HG03342 (cell line): ENCODE measurements around the gene AOC1.
A peak's percentile ranks its signal among the peaks of the same experiment; 100 is the strongest.
"Not testable (repeated sequence)": the region's sequence is repeated elsewhere in the genome, so short reads cannot be mapped to it uniquely, and the experiment has no call there.

Experiments
- ATAC-seq: cut with Tn5 transposase; IDR thresholded peaks from one replicate; pipeline ENCODE4 v1.9.1; 2021; ENCODE audit warnings: mild to moderate bottlenecking, moderate library complexity; ENCODE audit not compliant: unreplicated experiment

Gene AOC1

DNA sequence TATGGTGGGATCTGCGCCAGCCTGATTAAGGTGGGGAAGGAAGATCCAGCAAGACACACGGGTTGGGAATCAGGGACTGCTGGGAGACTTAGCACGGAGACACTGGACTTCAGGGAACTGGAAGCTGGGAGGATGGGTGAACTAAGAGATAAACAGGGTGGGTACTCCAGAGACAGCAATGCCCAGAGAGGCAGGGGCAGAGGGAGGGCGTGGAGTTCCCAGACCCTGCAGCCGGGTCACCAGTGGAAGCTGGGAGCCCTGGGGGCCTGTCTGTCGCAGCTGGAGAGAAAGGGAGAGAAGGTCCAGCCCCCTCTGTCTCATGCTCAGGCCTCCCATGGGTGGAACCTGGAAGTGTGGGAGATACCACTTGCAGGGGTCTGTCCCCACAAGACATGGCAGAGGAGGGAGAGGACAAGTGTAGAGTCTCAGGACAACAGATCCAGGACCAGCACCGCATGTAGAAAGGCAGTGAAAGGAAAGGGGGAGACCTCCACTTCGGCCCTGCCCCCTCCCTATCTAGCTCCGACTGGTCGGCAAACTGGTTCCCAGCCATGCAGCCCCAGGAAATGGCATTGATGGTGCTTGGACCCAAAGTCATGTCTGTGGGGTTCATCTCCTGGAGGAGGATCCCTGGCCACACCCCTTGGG is 44.4 kb downstream of the AOC1 start:
- no peak for ATAC-seq

DNA sequence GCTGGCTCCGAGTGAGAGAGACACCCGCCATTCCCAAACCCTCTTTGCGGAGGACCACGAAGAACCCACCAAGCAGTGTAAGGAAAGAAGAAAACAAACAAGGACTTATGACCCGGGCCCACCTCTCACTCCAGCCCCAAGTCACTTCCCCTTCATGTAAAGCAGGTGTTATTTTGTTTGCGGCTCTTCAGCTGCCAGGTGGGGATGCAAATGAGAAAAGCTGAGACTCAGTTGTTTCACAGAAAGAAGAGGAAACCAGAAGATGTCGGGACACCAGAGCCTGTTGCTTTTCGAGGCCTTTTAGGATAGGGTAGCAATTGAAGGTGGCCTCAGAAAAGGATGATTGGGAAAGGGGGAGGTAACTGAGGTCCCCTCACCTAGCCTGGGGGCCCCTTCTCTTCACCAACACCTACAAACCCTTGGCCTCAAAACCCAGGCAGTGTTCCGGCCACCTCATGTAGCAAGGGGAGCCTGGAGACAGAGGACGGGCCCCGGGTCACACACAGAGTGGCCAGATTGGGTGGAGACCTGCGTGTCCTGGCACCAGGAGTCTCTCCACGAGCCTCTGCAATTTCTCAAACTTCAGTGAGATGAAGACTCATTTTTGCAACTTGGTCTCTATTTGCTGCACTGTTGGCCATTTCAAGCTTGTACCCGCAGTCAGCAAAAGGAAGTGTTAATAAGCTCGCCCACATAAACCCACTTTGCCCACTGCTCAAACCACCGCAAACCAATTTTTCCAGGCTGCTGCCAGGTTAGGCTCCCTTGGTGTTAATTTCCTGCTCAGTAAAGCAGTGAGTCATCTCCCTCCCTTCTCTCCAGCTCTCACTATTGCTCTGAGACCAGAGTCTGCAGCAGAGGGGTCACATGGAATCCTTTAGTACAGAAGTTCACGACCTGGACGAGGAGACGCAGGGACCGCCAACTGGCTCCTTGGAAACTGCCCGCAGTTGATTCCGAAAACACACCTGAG is 45.5 kb downstream of the AOC1 start:
- ATAC-seq: peak; percentile 68

DNA sequence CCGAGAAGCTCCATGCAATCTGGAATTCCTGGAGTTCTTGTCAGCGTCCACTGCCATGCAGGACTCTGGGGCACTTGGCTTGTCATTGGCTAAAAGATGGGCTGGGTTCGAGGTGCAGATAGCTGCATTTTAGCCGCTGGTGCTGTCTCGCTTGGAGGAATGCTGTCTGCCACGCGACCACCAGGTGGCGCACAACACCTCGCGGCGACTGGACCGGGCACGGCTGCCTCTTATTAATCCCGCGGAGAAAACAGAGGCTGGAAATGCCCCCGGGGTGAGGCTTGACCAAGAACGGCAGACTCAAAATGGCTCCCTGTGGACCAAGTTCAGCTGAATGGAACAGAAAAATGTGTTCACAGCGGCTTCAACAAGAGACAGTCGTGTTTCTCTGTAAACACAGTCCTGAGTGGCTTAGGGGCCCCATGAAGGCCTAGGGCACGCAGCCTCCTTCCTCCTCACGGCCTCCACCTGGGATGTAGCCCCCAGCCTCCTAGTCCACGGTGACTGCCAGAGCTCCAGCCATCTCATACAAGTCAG is 46.2 kb downstream of the AOC1 start:
- ATAC-seq: peak; percentile 68

DNA sequence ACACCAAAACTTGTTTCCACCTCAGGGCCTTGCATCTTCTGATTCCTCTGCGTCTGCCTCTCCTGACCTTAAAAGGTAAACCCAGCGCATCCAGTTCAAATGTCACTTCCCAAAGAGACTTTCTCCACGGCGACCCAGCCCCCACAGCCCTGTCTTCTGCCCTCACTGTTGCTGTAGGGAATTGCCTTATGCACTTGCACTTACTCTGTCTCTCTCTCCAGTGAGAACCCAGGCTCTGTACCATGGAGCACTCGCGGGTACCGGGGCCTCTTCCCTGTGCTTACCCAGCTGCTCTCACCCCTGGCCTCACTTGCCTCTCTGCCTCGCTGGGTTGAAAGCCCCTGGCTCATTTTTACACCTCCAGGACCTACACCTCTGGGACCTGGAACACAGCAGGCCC is 48.4 kb downstream of the AOC1 start:
- no peak for ATAC-seq

DNA sequence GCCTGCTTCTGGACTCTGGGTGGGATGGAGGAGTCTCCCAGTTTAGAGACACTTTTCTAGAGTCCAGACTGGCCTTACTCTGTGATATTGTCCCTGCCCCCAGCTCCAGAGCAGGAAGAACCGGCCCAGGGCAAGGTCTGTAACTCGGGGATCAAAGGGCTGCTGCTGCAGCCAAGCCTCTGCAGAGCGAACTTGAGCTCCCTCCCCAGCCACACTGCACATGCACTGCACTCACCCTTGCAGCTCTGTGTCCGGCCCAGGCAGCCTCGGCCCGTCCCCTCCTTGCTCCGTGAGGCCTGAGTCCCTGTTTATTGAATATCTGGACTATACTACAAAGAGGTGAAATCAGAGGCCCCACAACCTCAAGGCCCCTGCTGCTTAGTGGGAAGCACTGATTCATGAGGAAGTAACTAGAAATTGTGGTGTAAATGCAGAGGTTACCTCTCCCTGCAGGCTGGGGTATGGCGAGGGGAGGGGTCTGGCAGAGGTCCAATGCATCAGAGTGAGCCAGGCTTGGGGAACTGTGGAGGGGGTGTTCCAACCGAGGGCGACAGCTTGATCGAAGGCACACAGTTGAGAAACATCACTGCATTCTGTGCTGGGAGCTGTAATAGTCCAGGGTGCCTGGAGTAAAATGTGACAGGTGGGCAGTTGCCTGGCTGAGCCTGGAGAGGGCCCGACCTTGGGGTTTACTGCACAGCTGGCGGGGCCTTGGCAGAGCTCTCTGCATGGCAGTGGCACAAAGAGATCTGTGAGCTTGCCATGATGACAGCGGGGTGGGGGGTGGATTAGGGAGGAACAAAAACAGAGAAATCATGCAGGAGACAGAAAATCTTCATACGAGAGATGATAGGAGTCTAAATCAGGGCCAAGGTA is 49.1 kb downstream of the AOC1 start:
- ATAC-seq: no peak

DNA sequence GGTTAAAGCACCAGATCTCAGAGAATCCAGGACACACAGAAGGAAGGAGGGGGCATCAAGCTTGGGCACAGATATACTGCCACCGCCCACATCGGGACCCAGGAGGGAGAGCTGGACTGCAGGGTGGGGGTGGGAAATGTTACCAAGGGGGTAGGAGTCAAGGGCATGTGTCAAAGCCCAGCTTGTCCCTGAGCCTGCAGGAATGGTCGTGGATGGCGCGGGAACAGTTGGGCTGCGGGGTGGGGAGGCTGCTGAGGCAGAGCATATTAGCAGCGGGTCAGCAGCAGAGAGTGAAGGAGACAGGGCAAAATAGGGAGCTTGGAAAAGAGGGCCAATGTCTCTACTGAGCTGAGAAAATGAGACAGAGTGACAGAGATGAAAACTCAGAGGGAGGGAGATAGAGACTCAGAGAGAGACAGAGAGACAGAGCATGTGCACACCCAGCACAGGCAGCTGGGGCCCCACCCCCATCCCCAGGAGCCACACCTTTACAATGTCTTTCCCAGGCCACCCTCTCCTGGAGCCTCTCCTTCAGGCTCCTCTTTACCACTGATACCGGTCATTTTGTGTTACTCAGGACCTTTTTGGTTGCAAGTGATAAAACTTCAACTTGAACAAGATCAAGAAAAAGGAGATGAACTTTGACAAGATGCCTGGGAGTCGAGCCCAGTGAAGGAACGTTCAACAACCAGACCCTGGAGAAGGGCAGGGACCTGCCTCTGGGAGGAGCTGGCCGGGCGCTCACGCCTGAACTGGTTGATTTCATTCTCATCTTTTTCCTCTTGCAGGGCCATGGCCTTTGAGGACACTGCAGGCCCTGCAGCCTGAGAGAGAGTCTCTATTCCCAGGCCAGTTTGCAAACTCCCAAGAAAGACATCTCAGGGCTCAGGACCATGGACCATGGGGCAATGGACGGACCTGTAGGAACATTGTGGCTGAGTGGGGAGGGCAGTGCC is 50.0 kb downstream of the AOC1 start:
- ATAC-seq: no peak

DNA sequence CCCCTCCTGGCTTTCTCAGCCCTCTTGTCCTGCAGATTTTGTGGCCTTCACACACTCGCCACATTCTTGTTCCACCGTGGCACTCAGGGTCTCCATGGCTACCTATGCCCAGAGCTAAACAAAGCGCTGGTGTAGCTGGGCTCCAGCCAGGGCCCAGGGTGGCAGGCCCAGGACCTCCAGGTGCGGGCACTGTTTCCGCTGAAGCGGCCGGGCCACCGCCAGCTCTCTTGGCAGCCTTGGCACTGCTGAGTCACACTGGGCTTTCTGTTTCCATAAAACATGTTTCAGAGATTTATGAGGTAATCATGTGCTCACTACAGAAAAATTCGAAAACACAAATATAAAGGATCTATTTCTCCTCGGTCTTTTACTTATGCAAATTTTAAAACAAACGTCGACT is 51.3 kb downstream of the AOC1 start:
- ATAC-seq: no peak

DNA sequence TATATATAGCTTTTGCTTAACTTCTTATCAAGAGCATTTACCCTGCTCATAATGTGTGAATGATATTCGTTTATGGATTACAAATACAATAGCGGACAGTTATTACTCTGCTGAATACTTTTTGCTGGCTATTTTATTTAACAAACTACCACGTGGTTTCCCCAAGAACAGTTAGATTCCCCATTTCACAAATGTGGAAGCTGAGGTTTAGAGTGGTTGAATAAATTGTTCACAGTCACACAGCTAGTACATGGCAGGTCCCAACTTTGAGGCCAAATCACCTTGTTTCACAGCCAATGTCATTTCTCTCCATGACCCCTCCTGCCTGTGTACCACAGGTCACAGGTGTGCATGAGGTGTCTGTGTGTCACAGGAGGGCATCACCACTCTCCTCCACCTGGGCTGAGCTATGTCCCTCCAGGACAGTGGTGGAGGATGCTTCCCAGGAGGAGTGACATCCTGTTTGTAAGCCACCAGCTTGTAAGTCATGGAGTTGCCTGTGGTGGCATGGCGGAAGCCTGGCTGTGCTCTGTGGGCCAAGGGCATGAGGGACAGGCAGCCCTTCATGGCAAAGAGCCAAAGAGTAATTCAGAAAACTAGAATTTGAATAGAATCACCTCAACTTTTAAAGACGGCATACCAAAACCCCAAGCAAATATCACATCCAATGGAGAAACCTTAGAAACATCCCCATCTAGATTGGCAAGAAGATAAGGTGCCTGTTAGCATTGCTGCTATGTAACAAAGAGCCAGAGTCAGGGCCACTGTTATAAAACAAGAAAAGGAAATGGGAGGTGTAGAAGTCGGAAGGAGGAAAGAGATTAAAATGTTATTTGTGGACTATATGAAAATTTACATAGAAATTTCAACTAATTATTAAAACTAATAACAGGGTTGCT is 51.9 kb downstream of the AOC1 start:
- ATAC-seq: no peak

DNA sequence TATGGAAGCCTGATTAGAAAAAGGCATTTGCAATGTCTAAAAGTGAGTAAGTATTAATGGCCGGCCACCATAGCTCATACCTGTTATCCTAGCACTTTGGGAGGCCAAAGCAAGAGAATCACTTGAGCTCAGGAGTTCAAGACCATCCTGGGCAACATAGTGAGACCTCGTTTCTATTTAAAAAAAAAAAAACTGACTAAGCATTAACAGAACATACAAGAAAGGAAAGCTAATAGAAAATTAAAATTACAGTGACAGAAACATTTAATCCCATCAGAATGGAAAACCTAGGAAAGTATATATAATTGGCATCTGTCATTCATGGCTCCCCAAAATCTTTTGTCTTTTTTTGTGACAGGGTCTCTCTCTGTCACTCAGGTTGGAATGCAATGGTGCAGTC is 55.9 kb downstream of the AOC1 start:
- no peak for ATAC-seq

DNA sequence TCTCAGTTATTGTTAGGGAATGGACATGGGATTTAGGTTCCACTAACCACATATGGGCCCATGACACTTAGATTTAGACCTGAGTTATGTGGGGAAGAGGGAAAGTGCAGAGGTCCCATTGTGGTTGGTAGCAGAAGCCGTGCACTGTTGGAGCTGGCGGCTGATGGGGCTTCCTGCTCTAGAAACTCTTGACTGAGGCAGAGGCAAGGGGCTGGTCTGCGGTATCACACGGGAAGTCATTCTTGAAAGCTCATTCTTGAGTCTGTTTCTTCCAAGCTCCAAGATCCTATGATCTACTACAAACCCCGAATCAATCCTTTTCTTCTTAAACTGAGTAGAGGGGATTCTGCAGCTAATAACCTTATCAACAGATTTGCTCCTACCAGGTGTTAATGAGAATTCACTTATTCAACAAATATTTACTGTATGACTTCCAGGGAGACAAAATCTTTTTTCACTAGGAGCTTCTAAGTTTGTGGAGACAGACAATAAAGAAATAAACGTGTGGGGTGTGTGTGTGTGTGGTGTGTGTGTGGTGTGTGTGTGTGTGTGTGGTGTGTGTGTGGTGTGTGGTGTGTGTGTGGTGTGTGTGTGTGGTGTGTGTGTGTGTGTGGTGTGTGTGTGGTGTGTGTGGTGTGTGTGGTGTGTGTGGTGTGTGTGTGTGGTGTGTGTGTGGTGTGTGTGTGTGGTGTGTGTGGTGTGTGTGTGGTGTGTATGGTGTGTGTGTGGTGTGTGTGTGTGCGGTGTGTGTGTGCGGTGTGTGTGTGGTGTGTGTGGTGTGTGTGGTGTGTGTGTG is 57.1 kb downstream of the AOC1 start:
- no peak for ATAC-seq

DNA sequence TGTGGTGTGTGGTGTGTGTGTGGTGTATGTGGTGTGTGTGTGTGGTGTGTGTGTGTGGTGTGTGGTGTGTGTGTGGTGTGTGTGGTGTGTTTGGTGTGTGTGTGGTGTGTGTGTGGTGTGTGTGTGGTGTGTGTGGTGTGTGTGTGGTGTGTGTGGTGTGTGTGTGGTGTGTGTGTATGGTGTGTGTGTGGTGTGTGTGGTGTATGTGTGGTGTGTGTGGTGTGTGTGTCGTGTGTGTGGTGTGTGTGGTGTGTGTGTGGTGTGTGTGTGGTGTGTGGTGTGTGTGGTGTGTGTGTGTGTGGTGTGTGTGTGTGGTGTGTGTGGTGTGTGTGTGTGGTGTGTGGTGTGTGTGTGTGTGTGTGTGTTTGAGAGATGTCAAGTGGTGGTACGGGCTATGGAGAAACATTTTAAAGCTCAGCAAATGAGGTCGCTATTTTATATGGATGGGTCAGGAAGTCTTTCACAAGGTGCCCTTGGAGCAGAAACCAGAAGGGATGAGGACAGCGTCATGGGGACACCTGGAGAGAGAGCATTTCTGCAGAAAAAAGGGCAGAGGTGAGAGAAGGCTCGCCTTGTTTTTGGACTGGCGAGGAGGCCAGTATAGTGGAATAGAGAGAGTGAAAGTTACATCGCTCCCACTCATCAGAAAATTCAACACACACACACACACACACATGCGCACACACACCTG is 58.1 kb downstream of the AOC1 start:
- not testable (repeated sequence) for ATAC-seq

DNA sequence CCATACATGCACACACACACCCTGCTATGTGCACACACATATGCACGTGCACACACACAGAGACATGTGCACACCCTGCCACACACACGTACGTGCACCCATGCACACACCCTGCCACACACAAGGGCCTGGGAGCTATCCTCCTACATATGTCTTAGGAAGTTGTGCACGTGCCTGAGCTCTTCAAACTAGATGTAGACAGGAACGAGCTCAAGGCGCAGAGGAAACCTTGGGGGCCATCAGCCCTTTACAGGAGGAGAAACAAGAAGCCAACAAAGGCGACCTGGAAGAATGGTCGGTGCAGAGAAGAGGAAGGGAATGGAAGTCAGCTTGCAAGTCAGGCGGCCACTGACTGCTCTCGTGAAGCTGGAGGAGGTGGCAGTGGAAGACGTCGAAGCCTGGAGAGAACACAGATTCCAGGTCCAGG is 58.7 kb downstream of the AOC1 start:
- no peak for ATAC-seq
